DMS 273 (cell line): ENCODE data around the gene LRRTM4.

Experiments
- DNase-seq: peaks from one replicate; lab custom pipeline; 2025; ENCODE audit not compliant: unreplicated experiment; lab: John Stamatoyannopoulos, UW

The LRRTM4 gene

DNA sequence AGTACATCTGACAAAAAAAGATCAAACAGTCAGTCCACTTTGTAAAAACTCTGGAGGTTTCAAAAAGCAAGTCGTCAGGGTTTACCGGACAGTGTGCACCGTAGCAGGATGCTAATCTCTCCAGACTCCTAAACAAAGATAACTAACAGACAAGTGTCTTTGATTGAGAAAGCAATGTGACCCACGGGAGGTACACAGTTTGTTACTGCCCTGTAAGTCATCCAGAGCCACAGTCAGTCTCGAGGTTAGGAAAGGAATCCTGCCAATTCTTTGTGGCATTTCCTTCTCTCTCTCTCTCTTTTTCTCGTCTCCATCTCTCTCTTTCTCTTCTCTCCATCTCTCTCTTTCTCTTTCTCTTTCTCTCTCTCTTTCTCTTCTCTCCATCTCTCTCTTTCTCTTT lies 42.8 kb downstream of the LRRTM4 start:
- no peak for DNase-seq

DNA sequence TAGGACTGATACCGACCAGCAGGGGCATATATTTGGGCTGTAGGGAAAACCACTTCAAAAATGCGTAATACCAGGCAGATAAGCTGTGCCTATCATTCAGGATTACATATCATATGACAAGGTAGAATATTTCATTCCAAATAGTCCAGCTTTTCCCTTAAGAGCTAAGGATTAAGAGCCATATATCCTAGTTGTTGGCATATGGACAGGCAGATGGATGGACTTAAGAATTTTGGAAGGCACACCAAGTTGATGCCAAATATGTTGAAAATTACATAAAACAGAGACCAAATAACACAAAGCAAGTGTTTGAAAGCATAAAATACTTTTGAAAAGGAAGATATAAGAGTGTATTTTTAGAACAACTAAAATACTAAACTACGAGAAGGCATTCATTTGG lies 52.1 kb downstream of the LRRTM4 start:
- no peak for DNase-seq

DNA sequence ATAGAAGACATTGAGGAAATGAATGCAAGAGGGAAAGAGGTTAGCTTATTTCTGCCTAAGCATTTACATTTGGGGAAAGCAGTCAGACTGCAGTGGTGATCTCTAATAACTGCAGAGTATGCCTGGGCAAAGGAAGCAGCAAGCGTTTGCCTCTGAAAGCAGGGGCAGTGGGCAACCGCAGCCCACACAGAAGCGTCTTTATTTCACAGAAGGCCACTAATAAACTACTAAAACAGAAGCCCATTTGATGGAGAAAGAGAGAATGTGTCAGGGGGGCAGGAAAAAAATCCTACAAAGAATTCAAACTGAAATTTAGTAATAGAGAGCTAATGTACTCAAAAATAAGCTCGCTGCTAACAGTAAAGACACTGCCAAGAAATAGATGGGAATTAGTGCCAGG lies 53.1 kb downstream of the LRRTM4 start:
- no peak for DNase-seq

DNA sequence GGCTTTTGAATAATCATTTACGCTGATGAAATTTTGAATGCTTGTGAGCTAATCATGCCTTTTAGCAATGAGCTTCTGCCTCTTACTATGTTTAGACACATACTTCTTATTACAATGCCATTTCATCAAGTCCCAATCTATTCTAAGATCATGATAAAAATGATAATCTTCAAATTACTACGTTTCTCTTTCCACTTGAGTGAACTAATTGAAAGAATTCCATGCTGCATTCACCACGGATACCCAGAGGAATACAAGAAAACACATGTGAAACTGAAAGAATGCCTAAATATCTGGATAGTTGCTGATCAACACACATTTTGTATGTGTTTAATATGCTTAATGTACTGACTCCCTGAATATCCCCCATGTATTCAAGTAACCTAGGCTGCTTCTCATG lies 62.3 kb downstream of the LRRTM4 start:
- DNase-seq, result no peak

DNA sequence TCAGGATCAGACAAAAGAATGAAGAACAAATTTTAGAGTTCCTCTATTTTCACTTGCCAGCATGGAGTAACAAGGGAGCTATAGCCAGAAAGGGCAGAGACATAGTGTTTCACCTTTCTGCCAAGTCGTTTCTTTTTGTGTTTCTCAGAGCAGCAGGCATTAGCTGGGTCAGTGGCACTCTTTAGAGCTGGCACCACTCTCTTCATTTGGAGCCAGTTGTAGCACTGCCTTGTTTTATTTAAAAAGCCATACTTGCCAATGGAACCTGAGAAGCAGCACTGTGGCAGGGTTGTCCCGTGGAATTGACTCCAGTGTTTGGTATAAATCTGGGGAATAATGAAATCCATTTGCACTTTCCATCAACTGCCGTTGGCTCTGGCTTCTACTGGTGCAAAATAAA lies 64.0 kb downstream of the LRRTM4 start:
- DNase-seq, result no peak

DNA sequence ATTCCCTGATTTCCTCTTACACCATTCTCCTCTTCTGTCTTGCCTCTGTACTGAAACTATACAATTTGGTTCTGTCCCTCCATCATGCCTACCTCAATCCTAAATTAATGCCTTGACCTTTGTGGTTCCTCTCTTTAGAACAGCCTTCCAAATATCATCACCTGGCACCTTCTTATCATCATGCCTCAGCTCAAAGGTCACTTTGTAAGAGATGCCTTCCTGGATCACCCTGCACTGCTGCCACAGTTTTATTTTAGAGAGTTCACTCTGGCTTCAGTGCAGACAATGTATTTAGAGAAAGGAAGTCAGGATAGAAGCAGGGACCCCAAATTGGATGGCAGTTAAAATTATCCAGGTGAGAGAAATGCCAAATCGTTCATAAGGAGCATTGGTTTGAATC lies 64.5 kb downstream of the LRRTM4 start:
- DNase-seq, result no peak

DNA sequence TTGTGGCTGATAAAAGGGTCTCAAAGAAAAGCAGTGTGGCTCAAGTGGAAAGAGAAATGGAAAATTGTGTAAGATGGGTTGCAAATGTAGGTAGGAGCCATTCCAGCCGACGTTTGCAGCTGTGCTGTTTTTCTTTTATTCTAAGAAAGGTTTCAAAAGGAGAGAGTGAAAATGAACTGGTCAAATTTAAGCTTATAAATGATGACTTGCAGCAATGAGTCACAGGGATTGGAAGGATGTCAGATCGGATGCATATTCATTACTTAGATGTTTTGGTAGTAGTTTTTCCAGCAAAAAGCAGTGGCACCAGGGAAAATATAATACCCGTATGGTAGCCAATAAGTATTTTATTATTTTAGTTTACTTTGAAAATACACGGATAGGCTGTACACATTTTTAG lies 79.1 kb downstream of the LRRTM4 start:
- DNase-seq, result no peak

DNA sequence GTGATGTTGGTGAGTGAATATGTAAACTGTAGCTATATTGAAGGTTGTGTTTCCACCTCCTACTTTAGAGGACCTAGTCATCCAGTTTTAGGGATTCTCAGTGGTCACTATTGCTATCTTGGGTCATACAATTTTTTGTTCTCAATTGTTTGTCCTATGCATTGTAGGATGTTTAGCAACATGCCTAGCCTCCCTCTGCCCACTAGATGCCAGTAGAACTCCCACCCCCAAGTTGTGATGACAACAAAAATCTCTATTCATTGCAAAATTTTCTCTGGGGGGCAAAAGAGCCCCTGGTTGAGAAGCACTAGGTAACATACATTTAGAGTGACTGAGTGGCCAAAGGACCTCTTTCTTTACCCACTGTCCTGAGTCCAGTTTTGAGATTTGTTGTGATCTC lies 87.3 kb downstream of the LRRTM4 start:
- no peak for DNase-seq

DNA sequence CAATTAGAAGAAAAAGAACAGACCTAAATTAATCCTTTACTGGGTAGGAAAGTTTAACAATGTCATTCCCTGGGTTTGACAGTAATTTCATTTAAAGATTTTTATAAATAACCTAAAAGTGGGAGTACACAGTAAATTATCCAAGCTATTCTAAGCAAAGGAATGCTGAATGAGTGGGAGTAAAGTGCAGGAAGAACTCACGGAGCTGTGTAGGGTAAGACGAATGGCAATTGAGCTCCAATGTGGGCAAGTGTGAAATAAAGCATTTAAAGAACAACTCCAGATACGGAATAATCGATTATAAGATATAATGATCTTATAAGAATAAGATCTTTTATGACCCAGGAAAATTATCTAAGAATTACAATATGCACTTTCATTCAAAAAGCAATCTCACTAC lies 93.2 kb downstream of the LRRTM4 start:
- DNase-seq, result no peak

DNA sequence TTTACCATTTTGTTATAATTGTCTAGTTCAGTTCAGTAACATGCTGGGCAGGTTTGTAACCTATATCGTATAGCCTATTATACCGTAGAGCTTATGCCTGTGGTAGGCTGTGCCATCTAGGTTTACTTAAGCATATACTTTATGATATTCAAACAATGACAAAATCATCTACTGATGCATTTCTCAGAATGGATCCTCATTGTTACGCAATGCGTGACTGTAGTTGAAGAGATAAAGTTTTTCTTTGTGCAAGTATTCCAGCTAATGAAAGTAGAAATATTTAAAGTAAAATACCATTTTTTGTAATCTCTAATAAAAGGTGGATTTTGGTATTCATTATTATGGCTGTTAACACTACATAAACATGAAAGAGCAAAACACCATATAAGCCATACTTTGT lies 100.2 kb downstream of the LRRTM4 start:
- DNase-seq, result no peak

DNA sequence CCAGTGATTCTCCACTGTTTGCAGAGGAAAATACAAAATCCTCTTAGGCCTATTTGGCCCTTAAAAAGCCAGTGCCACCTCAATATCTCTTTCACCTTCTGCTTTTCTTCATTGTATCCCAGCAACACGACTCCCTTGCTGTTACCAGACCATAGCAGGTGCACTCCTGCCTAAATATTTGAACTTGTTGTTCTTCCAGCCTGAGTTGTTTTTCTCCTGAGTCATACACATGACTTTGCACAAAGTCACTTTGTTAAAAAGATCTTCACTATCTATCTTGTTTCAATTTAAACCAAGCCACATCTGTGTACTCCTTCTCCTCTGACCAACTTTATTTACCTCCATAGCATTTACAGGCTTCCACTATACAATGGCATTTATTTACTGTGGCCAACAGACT lies 103.6 kb downstream of the LRRTM4 start:
- no peak for DNase-seq

DNA sequence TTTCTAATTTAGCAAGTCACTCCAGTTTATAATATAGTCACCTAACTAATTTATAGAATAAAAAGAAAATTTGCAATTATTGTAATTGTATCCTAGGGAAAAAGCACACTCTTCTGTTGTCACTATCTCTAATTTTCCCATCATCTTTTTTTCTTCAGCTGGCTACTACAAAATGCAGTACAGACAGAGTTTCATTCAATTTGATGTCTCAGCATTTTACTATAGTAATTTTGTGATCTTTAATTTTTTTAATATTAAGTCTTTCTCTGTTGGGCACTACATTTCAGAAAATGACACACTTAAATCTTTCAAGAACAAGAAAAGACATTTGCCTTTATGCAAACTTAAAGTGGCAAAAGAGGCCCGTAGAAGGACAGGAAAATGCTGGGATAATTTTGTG lies 118.0 kb downstream of the LRRTM4 start:
- DNase-seq, result no peak

DNA sequence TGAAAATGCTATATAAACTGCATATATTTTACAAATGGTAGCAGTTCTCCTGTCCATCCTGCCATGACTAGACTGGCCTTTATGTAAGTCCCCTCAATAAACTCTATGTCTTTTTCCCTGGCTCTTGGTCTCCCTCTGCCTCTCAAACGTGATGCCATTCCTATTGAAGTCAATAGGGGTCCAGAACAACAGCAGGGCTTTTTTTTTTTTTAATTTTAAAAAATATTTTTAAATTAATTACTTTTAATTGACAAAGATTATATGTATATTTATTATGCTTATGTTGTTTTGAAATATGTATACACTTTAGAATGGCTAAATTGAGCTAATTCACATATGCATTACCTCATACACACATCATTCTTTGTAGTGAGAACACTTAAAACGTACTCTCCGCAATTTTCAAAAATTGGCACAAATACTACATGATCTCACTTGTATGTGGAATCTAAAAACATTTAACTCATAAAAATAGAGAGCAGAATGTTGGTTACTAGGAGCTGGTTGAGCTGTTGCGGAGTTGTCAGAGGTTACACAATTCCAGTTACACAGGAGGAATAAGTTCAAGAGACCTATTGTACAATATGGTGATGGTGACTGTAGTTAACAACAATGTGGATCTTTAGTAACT lies 123.1 kb downstream of the LRRTM4 start:
- no peak for DNase-seq

DNA sequence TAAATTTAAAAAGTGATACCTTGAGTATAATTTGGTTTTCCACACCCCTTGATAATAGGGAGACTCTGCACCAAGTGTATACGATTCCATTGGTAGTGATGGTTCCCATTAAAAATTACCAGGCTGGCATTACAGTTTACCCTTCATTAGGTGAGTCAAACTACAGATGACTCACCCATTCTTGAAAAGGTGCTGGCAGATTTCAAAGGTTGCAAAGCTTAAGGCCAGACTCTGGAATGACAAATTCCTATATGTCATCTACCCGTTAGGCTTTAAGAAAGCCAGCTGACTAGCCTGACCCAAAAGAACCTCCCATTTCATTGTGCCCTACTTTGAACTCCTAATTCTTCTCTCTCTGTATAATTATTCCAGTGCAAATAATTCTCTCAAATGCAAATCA lies 124.4 kb downstream of the LRRTM4 start:
- DNase-seq, result no peak

DNA sequence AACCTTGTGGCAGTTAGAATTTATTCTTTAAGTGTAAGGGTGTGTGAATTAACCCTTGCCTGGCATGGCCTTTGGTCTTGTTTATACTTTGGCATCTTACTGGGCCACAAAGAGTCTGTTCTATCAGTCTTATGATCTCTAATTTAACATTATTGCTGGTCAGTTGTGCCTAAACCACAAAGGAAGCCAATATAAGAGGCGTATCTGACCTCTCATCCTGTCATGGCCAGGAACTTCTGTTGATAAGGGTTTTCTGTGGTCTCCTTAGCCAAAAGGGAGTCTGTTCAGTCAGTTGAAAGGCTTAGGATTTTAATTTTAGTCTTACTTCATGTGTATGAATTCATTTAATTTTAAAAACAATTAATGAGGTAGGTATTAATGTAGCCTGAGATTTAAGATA lies 127.2 kb downstream of the LRRTM4 start:
- DNase-seq, result no peak

DNA sequence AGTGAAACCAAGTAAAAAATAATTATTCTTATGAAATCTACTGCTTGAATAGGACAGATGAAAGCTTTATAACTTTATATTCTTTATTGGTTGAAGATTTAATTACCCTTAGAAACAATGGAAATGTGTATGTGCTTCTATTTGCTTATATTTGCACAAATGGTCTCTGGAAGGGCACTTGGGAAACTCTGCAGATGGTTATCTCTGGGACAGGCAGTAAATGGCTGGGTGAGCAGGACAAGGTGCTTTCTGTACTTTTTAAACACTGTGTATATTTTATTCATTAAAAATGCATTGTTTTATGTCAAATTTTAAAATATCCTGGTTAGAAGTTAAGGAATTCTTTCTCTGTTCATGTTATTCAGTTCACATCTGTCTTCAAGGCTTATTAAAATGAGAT lies 131.1 kb downstream of the LRRTM4 start:
- no peak for DNase-seq

DNA sequence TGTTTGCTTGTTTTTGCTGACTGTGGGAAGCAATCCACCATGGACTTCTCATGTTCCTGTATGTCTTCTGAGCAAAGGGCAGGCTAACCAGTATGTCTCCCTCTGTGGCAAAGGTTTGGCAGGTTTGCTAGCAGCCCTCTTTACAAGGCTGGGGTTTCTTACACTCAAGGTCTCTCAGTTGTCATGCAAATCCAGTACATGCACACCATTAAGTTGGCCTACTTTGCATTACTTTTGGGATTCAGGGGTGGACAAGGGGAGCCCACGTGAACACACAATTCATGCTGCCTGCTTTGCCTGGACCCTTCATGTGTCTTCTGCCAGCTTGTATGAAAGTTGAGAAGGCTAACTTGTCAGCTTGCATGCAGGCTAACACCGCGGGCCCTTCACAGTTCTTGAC lies 134.9 kb downstream of the LRRTM4 start:
- no peak for DNase-seq

DNA sequence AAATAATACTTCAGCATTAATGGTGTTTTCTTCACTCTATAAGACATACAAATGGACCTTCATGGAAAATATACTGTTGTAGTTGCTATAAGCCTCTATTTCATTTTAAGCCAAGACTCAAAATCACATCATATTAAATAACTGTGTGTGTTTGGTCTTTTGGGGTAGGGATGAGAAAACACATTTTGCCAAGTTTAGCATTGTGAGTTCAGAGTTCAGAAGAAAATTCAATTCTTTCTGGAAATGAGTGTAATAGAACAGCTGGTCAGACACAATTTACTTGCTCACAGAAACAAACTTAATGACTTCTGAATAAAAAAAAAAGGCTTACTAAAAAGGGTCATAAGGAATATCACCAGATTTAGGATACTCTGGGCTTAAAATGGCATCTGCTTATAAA lies 149.5 kb downstream of the LRRTM4 start:
- DNase-seq, result no peak

DNA sequence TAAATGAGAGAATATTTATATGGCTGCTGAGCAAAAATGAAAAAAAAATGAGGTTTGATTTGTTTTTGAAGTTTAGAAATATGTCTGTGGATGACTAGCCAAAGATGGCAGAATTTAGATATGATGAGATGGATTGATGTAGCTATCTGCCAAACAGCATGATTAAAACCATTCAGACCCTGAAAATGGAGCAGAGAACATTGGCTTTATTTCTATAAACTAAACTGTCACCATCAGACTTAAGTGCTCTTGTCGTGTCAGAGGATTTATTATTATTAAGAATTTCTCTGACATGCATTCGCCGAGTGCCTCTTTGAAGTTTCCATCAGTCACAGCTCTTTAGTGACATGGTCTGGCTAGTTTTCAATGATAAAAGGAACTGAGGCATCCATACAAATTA lies 151.7 kb downstream of the LRRTM4 start:
- no peak for DNase-seq

DNA sequence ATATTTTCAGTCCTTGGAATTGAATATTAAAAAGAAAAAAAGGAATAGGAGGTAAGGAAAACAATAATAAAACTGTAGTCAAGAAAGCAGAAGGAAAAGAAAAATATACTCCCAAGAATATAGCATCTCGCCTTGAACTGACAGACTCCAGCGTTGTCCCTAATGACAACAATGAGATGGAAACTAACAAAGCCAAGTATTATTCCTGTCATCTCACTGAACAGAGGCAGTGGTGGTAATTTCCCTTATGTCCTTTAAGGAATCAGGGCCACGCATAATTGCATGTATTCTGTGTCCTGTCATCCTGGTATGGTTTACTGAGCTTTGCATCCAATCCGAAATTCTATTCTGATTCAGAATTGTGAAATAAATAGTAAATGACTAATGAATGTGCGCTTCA lies 158.9 kb downstream of the LRRTM4 start:
- no peak for DNase-seq

DNA sequence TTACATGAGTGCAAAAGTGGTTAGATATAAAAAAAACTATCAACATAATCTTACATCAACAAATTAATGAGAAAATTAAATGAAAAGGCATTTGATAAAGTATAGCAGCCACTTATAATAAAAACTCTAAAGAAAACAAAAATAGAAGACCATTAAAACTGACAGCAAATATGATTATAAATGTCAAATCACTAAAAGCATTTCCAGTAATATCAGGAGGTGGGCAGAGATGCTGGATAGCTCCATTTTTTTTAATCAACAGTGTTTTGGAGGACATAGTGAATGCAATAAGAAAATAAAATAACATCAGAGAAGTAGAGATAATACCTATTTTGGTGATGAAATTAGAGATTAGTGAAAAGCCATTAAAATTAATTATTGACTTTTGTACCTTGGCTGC lies 173.4 kb downstream of the LRRTM4 start:
- no peak for DNase-seq

DNA sequence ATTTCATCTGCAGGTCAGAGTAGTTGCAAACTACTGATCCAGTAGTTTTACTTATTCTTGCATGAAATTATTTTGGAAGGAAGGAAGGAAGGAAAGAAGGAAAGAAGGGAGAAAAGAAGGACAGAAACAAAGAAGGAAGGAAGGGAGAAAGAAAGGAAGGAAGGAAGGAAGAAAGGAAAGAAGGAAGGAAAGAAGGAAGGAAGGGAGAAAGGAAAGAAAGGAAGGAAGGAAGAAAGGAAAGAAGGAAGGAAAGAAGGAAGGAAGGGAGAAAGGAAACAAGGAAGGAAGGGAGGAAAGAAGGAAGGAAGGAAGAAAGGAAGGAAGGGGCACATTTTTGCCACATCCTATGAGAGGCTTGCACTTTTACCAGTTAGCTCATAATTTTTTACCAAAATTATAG lies 186.2 kb downstream of the LRRTM4 start:
- DNase-seq, result no peak

DNA sequence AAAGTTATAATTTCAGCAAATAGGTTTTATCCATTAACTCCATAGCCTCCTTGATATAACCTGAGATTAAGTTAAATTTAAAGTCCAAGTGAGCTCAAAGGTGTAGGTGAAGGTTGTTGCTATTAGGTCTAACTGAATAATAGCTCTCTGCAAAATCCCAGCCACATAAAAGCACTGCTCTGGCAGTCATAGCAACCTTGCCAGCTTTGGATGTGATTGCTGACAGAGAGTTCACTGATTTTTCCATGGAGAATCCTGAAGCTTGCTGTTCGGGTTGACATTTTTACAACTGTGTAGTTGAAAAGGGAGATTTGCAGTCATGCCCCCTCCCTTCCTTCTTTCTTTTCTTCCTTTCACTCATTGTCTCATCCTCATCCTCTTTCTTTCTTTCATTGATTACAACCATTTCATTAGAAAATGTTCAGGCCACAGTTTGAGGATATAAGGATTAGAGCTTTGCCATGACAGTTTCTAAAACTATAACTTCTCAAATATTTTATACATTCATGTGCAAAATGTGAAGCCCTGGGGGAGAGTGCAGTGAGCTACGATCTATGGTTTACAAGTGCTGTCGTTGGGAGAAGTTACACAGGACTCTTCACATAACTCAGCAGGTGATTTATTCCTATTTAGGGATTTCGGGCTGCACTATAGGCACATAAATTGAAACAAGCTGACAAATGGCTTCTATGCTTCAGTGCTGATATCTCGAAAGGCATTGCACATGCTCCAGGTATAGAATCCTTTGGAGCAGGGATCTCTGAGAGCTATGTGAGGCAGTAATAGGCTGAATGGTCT lies 193.8 kb downstream of the LRRTM4 start:
- DNase-seq, result no peak
